ENCODE results near the gene NTHL1.

NTHL1 gene

GRCh38 chr16:2054543-2055245 is 7.1 kb upstream of the NTHL1 start:
- TF ChIP-seq JUND (IDR thresholded peaks at IDR 0.05; ENCODE audit: low read depth), result no peak
- no peak for DNase-seq (ENCODE audit: low read depth in 1 of 2, low spot score in 1 of 2)
- in situ Hi-C loops (cut with HindIII; ENCODE audit: low pct_unique_long_range_greater_than_20kb, low sequenced_read_pairs), result no loop called here

GRCh38 chr16:2053897-2054296 is 6.3 kb upstream of the NTHL1 start:
- in situ Hi-C loops (cut with HindIII; ENCODE audit: low pct_unique_long_range_greater_than_20kb, low sequenced_read_pairs), result no loop called here
- no peak for TF ChIP-seq JUND (IDR thresholded peaks at IDR 0.05; ENCODE audit: low read depth)
- no peak for DNase-seq (ENCODE audit: low read depth in 1 of 2, low spot score in 1 of 2)

- no peak for TF ChIP-seq JUND (IDR thresholded peaks at IDR 0.05; ENCODE audit: low read depth)
- DNase-seq (ENCODE audit: low read depth in 1 of 2, low spot score in 1 of 2), result no peak
- in situ Hi-C loops (cut with HindIII; ENCODE audit: low pct_unique_long_range_greater_than_20kb, low sequenced_read_pairs), result no loop called here
Measured at GRCh38 chr16:2053211-2053610, 5.6 kb upstream of the NTHL1 start.

- no peak for TF ChIP-seq JUND (IDR thresholded peaks at IDR 0.05; ENCODE audit: low read depth)
- DNase-seq (ENCODE audit: low read depth in 1 of 2, low spot score in 1 of 2), result no peak
- in situ Hi-C loops (cut with HindIII; ENCODE audit: low pct_unique_long_range_greater_than_20kb, low sequenced_read_pairs), result no loop called here
Measured at GRCh38 chr16:2048116-2048543, 496 bp upstream of the NTHL1 start.

- in situ Hi-C loops (cut with HindIII; ENCODE audit: low pct_unique_long_range_greater_than_20kb, low sequenced_read_pairs), result no loop called here
- DNase-seq (ENCODE audit: low read depth in 1 of 2, low spot score in 1 of 2), result no peak
- TF ChIP-seq JUND (IDR thresholded peaks at IDR 0.05; ENCODE audit: low read depth), result no peak
Measured at GRCh38 chr16:2046893-2047329, 723 bp downstream of the NTHL1 start.

GRCh38 chr16:2045965-2046892 is 1.4 kb downstream of the NTHL1 start:
- in situ Hi-C loops (cut with HindIII; ENCODE audit: low pct_unique_long_range_greater_than_20kb, low sequenced_read_pairs), result no loop called here
- DNase-seq (ENCODE audit: low read depth in 1 of 2, low spot score in 1 of 2), result no peak
- TF ChIP-seq JUND (IDR thresholded peaks at IDR 0.05; ENCODE audit: low read depth), result no peak

GRCh38 chr16:2044541-2044940 is 3.1 kb downstream of the NTHL1 start:
- TF ChIP-seq JUND (IDR thresholded peaks at IDR 0.05; ENCODE audit: low read depth), result no peak

GRCh38 chr16:2043667-2044451 is 3.8 kb downstream of the NTHL1 start:
- in situ Hi-C loops (cut with HindIII; ENCODE audit: low pct_unique_long_range_greater_than_20kb, low sequenced_read_pairs), result no loop called here
- TF ChIP-seq JUND (IDR thresholded peaks at IDR 0.05; ENCODE audit: low read depth), result no peak

More at GRCh38 chr16:2044541-2044940, 3.1 kb downstream of the NTHL1 start:
- DNase-seq (ENCODE audit: low read depth in 1 of 2, low spot score in 1 of 2), result no peak
- in situ Hi-C loops (cut with HindIII; ENCODE audit: low pct_unique_long_range_greater_than_20kb, low sequenced_read_pairs), result no loop called here

GRCh38 chr16:2042986-2043666 is 4.5 kb downstream of the NTHL1 start:
- TF ChIP-seq JUND (IDR thresholded peaks at IDR 0.05; ENCODE audit: low read depth), result no peak
- no peak for DNase-seq (ENCODE audit: low read depth in 1 of 2, low spot score in 1 of 2)
- in situ Hi-C loops (cut with HindIII; ENCODE audit: low pct_unique_long_range_greater_than_20kb, low sequenced_read_pairs), result no loop called here

More at GRCh38 chr16:2043667-2044451, 3.8 kb downstream of the NTHL1 start:
- no peak for DNase-seq (ENCODE audit: low read depth in 1 of 2, low spot score in 1 of 2)

- in situ Hi-C loops (cut with HindIII; ENCODE audit: low pct_unique_long_range_greater_than_20kb, low sequenced_read_pairs), result no loop called here
- no peak for TF ChIP-seq JUND (IDR thresholded peaks at IDR 0.05; ENCODE audit: low read depth)
- no peak for DNase-seq (ENCODE audit: low read depth in 1 of 2, low spot score in 1 of 2)
Measured at GRCh38 chr16:2042171-2042985, 5.3 kb downstream of the NTHL1 start.

- no peak for TF ChIP-seq JUND (IDR thresholded peaks at IDR 0.05; ENCODE audit: low read depth)
- no peak for DNase-seq (ENCODE audit: low read depth in 1 of 2, low spot score in 1 of 2)
- in situ Hi-C loops (cut with HindIII; ENCODE audit: low pct_unique_long_range_greater_than_20kb, low sequenced_read_pairs), result no loop called here
Measured at GRCh38 chr16:2040787-2041522, 6.7 kb downstream of the NTHL1 start.
